Measurements from ENCODE around the gene CDT1.

CDT1 gene

GRCh38 chr16:88789594-88789993 is 14.0 kb upstream of the CDT1 start:
- H3K79me2 ChIP-seq (ENCODE audit: insufficient read depth, low read depth), result peaks cover 2% of the 10 kb centered on the region; the same call in 1 of the 2 replicates
- H3K4me3 ChIP-seq (IDR thresholded peaks at IDR 0.05; ENCODE audit: insufficient read depth, low read depth, low read length), result no peak overlapping the region
- H3K27ac ChIP-seq, result no peak overlapping the region
- no peak overlapping the region for H3K4me2 ChIP-seq
- H3K4me1 ChIP-seq (ENCODE audit: low read depth, poor library complexity, severe bottlenecking), result peaks cover 2% of the 10 kb centered on the region
- no peaks in the 10 kb centered on the region for H4K20me1 ChIP-seq (ENCODE audit: insufficient read depth)
- no peak for TF ChIP-seq CTCF (conservative IDR thresholded peaks at IDR 0.05; ENCODE audit: low read depth, low read length)
- H3K9ac ChIP-seq, result no peak overlapping the region
- H3K36me3 ChIP-seq (ENCODE audit: insufficient read depth), result no peaks in the 10 kb centered on the region
- H2AFZ ChIP-seq (ENCODE audit: low read depth), result no peak overlapping the region
- H3K27me3 ChIP-seq (ENCODE audit: insufficient read depth, low read depth), result no peaks in the 10 kb centered on the region

GRCh38 chr16:88790312-88791211 is 13.0 kb upstream of the CDT1 start:
- Histone ChIP-seq H3K27me3 (ENCODE audit: insufficient read depth, low read depth) (no peaks in the 10 kb centered on the region), H3K4me3 (IDR thresholded peaks at IDR 0.05; ENCODE audit: insufficient read depth, low read depth, low read length) (no peak overlapping the region), H3K4me1 (ENCODE audit: low read depth, poor library complexity, severe bottlenecking) (peaks cover 2% of the 10 kb centered on the region), H3K79me2 (ENCODE audit: insufficient read depth, low read depth) (no peaks in the 10 kb centered on the region; the same call in 1 of the 2 replicates), H3K4me2 (peak overlapping the region; percentile 18), H3K9ac (peak overlapping the region; percentile 15; the same call in 1 of the 2 replicates), H2AFZ (ENCODE audit: low read depth) (peak overlapping the region; percentile 28; the same call in 1 of the 2 replicates), H3K36me3 (ENCODE audit: insufficient read depth) (no peaks in the 10 kb centered on the region), H4K20me1 (ENCODE audit: insufficient read depth) (no peaks in the 10 kb centered on the region), H3K27ac (peak overlapping the region; percentile 27; the same call in 1 of the 2 replicates)
- no peak for TF ChIP-seq CTCF (conservative IDR thresholded peaks at IDR 0.05; ENCODE audit: low read depth, low read length)

DNA sequence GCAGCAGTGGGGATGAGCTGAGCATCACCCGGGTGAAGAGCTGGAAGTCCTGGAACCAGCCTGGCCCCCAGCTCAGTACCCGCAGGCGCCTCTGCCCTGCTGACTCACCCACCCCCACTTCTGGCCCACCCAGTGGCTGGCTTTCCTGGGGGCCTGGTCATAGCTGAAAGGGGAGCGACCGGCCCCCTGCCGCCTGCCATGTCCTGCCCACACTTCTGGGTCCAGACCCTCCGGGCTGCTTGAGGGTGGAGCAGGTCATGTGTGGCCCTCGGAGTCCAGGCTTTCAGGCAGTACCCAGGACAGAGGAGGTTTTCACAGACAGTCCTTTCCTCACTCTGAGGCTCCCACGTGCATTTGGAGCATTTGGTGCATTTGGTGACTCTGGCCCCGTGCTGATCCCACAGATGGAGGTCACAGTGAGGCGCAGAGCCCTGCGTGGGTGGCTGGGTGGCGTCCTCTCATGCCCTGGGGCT is 11.5 kb upstream of the CDT1 start:
- Histone ChIP-seq H3K36me3 (ENCODE audit: insufficient read depth) (no peaks in the 10 kb centered on the region), H3K4me1 (ENCODE audit: low read depth, poor library complexity, severe bottlenecking) (peaks cover 2% of the 10 kb centered on the region), H3K4me3 (IDR thresholded peaks at IDR 0.05; ENCODE audit: insufficient read depth, low read depth, low read length) (no peak overlapping the region), H3K27me3 (ENCODE audit: insufficient read depth, low read depth) (no peaks in the 10 kb centered on the region), H3K27ac (no peak overlapping the region), H3K9ac (no peak overlapping the region), H3K4me2 (no peak overlapping the region), H2AFZ (ENCODE audit: low read depth) (no peak overlapping the region), H3K79me2 (ENCODE audit: insufficient read depth, low read depth) (no peaks in the 10 kb centered on the region), H4K20me1 (ENCODE audit: insufficient read depth) (no peaks in the 10 kb centered on the region)
- no peak for TF ChIP-seq CTCF (conservative IDR thresholded peaks at IDR 0.05; ENCODE audit: low read depth, low read length)

DNA sequence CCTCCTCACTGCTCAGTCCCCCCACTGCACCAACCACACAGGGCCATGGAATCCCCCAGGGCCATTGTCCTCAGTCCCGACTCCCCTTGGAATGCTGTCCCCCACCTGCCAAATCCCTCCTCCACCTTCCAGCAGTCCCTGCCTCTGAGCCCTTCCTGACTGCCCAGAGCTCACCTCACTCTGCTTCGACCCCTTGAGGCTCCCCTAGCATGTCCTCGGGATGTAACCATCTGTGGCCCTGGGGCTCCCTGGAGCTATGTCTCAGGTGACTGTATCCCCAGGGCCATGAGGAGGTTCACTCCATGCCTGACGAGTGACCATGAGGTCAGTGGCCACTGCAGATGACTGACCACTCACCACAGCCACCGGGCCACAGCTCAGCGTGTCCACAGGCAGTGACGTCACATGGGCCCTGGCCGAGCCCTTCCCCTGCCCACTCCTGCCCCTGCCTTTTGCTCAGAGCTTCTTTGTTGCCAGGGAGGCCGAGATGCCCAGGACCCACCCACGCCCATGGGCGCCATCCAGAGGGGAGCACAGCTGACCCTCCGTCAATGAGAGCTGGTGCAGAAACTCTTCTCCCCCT is 10.8 kb upstream of the CDT1 start:
- H3K4me1 ChIP-seq (ENCODE audit: low read depth, poor library complexity, severe bottlenecking), result peaks cover 2% of the 10 kb centered on the region
- no peak overlapping the region for H3K27ac ChIP-seq
- H4K20me1 ChIP-seq (ENCODE audit: insufficient read depth), result no peaks in the 10 kb centered on the region
- H3K36me3 ChIP-seq (ENCODE audit: insufficient read depth), result no peaks in the 10 kb centered on the region
- TF ChIP-seq CTCF (conservative IDR thresholded peaks at IDR 0.05; ENCODE audit: low read depth, low read length), result no peak
- no peaks in the 10 kb centered on the region for H3K27me3 ChIP-seq (ENCODE audit: insufficient read depth, low read depth)
- no peak overlapping the region for H3K4me2 ChIP-seq
- H2AFZ ChIP-seq (ENCODE audit: low read depth), result no peak overlapping the region
- no peak overlapping the region for H3K9ac ChIP-seq
- no peaks in the 10 kb centered on the region for H3K79me2 ChIP-seq (ENCODE audit: insufficient read depth, low read depth)
- H3K4me3 ChIP-seq (IDR thresholded peaks at IDR 0.05; ENCODE audit: insufficient read depth, low read depth, low read length), result no peak overlapping the region
